ES-I3 (cell line): Measurements from ENCODE around the gene TVP23A.
"Not testable (repeated sequence)": the region's sequence is repeated elsewhere in the genome, so short reads cannot be mapped to it uniquely, and the experiment has no call there.

ENCODE experiments used
- H3K36me3 ChIP-seq: 2 replicates; pipeline ENCODE4 v1.6.1; 2013; ENCODE audit warnings: mild to moderate bottlenecking, low read length, control low read depth, moderate library complexity; ENCODE audit not compliant: insufficient read depth
- H3K4me1 ChIP-seq: 2 replicates; pipeline ENCODE4 v1.6.1; 2013; ENCODE audit warnings: mild to moderate bottlenecking, control low read depth, low read length; ENCODE audit not compliant: insufficient read depth
- H3K9ac ChIP-seq: 2 replicates; pipeline ENCODE4 v1.6.1; 2013; ENCODE audit warnings: low read depth, mild to moderate bottlenecking, low read length, moderate library complexity
- H3K9me3 ChIP-seq: 2 replicates; pipeline ENCODE4 v1.6.1; 2013; ENCODE audit warnings: mild to moderate bottlenecking, low read length, moderate library complexity; ENCODE audit not compliant: control insufficient read depth, insufficient read depth

Gene TVP23A

GRCh38 chr16:10760858-10761257 lies 57.7 kb downstream of the TVP23A start:
- H3K36me3 ChIP-seq: peaks cover 8% of the 10 kb centered on the region
- no peaks in the 10 kb centered on the region for H3K9me3 ChIP-seq
- H3K4me1 ChIP-seq: no peaks in the 10 kb centered on the region
- no peak overlapping the region for H3K9ac ChIP-seq

- H3K9me3 ChIP-seq: no peaks in the 10 kb centered on the region
- no peaks in the 10 kb centered on the region for H3K4me1 ChIP-seq
- H3K9ac ChIP-seq: no peak overlapping the region
- peaks cover 5% of the 10 kb centered on the region for H3K36me3 ChIP-seq
Observed at GRCh38 chr16:10756574-10756973, 62.0 kb downstream of the TVP23A start.

GRCh38 chr16:10754941-10755340 lies 63.7 kb downstream of the TVP23A start:
- Histone ChIP-seq H3K36me3 (peaks cover 5% of the 10 kb centered on the region), H3K4me1 (no peaks in the 10 kb centered on the region), H3K9ac (no peak overlapping the region), H3K9me3 (no peaks in the 10 kb centered on the region)

GRCh38 chr16:10753670-10754069 lies 64.9 kb downstream of the TVP23A start:
- Histone ChIP-seq H3K4me1 (no peaks in the 10 kb centered on the region), H3K9me3 (no peaks in the 10 kb centered on the region), H3K36me3 (peaks cover 5% of the 10 kb centered on the region), H3K9ac (no peak overlapping the region)

DNA sequence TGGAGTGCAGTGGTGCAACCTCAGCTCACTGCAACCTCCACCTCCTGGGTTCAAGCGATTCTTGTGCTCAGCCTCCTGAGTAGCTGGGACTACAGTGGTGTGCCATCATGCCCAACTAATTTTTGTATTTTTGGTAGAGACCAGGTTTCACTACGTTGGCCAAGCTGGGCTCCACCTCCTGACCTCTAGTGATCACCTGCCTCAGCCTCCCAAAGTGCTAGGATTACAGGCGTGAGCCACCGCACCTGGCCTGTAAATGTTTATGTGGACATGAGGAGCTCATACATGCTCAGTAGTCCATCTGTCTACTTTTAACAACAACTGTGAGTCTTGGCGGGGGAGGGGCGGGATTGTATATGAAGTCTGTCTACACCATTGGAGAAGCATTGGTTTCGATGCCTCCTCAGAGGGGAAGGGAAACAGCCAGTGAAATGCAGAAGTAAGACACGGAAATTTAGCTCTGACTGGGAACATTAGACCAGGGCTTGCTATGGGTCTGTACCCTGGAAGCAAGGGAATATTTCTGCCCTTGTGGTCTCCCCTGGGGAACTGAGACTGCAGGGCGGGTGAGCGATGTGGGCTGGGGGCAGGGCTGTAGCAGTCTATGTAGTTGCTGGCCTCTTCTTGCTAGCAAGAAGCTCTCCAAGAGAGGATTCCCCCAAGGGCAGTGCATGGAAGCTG lies 65.6 kb downstream of the TVP23A start:
- Histone ChIP-seq H3K4me1 (no peaks in the 10 kb centered on the region), H3K36me3 (peaks cover 5% of the 10 kb centered on the region), H3K9ac (no peak overlapping the region), H3K9me3 (no peaks in the 10 kb centered on the region)

- H3K9ac ChIP-seq: no peak overlapping the region
- no peaks in the 10 kb centered on the region for H3K9me3 ChIP-seq
- H3K4me1 ChIP-seq: no peaks in the 10 kb centered on the region
- H3K36me3 ChIP-seq: 0 out of 2 replicates have a peak, but pooled peaks cover under 1% of the 10 kb centered on the region
Observed at GRCh38 chr16:10751291-10751697, 67.3 kb downstream of the TVP23A start.

DNA sequence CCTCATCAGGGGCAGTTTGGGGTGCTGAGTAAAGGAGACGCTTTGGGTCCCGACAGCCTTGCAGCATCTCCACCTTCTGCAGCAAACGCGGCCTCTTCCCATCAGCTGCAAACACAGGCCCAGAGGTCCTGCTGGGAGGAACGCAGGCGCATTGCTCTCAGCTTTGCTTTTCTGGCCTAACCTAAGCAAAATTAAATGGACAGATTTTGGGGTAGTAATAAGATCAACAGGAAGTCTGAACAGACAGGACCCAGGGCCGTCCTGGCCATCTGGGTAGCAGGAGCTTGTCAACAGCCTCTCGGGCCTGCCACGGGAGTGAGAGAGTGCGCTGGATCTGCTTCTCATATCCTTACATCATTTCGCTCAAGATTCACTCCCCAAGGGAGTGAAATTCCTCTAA lies 67.8 kb downstream of the TVP23A start:
- H3K9ac ChIP-seq: no peak overlapping the region
- H3K36me3 ChIP-seq: no peaks in the 10 kb centered on the region
- H3K4me1 ChIP-seq: no peaks in the 10 kb centered on the region
- no peaks in the 10 kb centered on the region for H3K9me3 ChIP-seq

DNA sequence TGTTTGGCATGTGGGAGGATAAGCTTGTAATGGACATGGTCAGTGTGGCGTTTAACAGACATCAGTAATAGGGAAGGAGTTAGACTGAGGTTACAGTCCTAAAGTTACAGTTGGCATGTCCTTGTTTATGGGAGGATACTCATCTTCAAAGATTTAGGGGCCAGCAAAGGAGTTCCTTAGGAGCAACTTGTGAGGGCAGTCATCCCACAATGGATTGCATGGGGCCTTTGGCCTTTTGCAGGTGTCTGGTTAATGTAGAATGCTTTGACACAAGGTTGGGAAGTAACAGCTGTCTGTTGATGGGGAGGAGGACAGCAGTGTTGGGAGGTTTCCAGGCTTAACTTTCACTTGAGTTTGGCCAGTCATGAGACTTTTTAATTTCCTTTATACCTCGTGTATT lies 72.8 kb downstream of the TVP23A start:
- Histone ChIP-seq H3K4me1 (peaks cover 3% of the 10 kb centered on the region; the same call in 1 of the 2 replicates), H3K36me3 (no peaks in the 10 kb centered on the region), H3K9ac (no peak overlapping the region), H3K9me3 (no peaks in the 10 kb centered on the region)

- Histone ChIP-seq H3K36me3 (no peaks in the 10 kb centered on the region), H3K9me3 (no peaks in the 10 kb centered on the region), H3K9ac (peak overlapping the region; percentile 55; the same call in 1 of the 2 replicates), H3K4me1 (peaks cover 3% of the 10 kb centered on the region; the same call in 1 of the 2 replicates)
Observed at GRCh38 chr16:10744370-10745030, 74.1 kb downstream of the TVP23A start.

- Histone ChIP-seq H3K9me3 (no peaks in the 10 kb centered on the region), H3K4me1 (peaks cover 3% of the 10 kb centered on the region; the same call in 1 of the 2 replicates), H3K9ac (peak within 1 kb of the TSS; percentile 89), H3K36me3 (no peaks in the 10 kb centered on the region)
Observed at GRCh38 chr16:10743610-10744369, 74.8 kb downstream of the TVP23A start, which contains the start of gene NUBP1. TSS of gene NUBP1 (plus strand) at chr16:10743842. CDS start at chr16:10743864, 22 bp downstream.

DNA sequence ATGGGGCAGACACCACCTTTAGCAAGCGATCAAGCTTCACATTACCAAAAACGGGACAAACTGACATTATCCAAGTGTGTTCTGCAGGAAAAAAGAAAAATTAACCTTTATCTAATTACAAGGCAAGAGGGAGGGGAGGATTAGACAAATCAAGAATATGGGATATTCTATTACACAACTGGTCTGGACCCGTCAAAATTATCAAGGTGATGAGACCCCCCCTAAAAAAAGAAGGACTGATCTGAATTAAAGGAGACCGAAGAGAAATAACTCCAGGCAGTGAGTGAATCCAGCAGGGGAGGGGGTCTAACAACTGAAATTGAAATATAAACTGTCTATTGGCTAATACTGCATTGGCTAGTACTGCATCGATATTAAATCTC lies 75.4 kb downstream of the TVP23A start:
- Histone ChIP-seq H3K9ac (peak overlapping the region; percentile 89), H3K36me3 (no peaks in the 10 kb centered on the region), H3K9me3 (no peaks in the 10 kb centered on the region), H3K4me1 (peaks cover 3% of the 10 kb centered on the region; the same call in 1 of the 2 replicates)

DNA sequence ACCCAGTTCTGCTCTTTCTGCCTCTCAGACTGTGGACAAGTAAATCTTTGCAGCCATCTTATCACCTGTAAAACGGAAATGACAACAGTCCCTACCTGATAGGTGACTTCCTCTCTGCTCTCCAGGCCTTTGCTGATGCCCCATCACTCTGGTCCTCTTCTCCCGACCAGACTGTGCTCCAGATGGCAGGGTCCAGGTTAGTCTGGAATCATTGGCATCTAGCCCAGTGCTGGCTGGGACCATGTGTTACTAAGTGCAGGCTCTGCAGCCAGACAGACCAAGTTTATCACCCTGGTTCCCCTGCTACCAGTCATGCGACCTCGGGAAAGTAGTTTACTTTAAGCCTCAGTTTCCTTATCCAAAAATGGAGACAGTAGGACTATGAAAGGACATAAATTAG lies 76.8 kb downstream of the TVP23A start:
- Histone ChIP-seq H3K9ac (no peak overlapping the region), H3K9me3 (no peaks in the 10 kb centered on the region), H3K36me3 (no peaks in the 10 kb centered on the region), H3K4me1 (peaks cover 3% of the 10 kb centered on the region; the same call in 1 of the 2 replicates)

DNA sequence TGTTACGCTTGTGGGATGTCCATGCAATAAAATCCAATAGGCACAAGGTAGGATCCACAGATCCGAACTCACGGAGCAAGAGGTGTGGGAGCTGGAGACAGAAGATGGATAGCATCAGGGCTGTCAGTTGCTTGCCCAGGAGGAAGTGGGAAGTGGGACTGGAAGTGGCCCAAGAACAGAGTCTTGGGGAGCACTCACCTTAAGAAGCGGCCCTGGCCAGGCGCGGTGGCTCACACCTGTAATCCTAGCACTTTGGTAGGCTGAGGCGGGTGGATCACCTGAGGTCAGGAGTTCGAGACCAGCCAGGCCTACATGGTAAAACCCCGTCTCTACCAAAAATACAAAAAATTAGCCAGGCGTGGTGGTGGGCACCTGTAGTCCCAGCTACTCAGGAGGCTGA lies 77.3 kb downstream of the TVP23A start:
- H3K36me3 ChIP-seq, H3K9me3 ChIP-seq, H3K9ac ChIP-seq, H3K4me1 ChIP-seq: not testable (repeated sequence)

- Histone ChIP-seq H3K9ac (no peak overlapping the region), H3K36me3 (no peaks in the 10 kb centered on the region), H3K4me1 (peaks cover 3% of the 10 kb centered on the region; the same call in 1 of the 2 replicates), H3K9me3 (no peaks in the 10 kb centered on the region)
Observed at GRCh38 chr16:10740845-10741208, 77.8 kb downstream of the TVP23A start.
